GM18519 (cell line): ENCODE data around the gene SCNN1G.
A peak's percentile ranks its signal among the peaks of the same experiment; 100 is the strongest.

Experiments used
- ATAC-seq: cut with Tn5 transposase; IDR thresholded peaks from one replicate; pipeline ENCODE4 v1.9.1; 2021; ENCODE audit warnings: mild to moderate bottlenecking, moderate library complexity; ENCODE audit not compliant: unreplicated experiment, low FRiP score

The SCNN1G gene

DNA sequence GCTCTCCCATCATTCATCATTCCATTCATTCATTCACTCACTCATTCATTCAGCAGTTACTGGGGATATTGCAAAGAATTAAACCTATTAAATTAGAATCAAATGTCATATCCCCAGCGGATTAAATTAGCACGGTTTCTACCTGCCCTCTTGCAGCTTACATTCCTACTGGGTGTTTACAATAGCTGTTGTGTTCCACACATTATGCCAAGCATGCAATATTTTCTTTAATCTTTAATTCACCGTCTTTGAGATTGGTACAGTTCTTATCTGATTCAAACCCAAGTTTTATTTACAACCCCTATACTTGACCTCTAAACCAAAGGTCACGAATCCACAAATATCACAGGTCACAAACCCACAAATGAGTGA, 32.6 kb upstream of the SCNN1G start:
- no peak for ATAC-seq

DNA sequence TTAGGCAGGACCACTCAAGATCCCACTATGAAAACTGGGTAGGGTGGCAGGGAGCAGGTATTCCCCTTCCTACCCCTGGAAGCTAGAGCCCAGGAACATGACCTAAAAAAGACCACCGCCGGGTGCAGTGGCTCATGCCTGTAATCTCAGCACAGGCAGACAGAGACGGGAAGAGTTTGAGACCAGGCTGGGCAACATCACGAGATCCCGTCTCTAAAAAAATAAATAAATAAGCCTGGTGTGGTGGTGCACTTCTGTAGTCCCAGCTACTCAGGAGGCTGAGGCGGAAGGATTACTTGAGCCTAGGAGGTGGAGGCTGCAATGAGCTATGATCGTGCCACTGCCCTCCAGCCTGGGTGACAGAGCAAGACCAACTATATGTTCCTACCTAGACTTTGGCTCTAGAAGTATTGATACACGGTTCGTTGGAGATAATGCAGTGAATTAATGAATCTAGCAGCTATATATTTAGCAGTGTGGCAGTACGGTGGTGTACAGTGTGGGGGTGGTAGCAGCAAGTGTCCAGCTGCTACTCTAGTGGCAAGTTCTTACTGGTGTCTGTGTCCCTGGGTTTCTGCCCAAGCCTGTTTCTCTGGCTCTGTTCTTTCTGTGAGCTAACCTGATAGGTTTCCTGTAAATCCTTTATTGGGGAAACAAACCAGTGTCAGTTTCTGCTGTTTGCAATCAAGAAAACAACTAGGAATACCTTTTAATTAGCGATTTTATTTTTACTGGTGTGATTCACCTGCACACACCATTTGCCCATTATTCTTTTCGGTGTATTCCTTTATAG, 30.0 kb upstream of the SCNN1G start:
- ATAC-seq: no peak

DNA sequence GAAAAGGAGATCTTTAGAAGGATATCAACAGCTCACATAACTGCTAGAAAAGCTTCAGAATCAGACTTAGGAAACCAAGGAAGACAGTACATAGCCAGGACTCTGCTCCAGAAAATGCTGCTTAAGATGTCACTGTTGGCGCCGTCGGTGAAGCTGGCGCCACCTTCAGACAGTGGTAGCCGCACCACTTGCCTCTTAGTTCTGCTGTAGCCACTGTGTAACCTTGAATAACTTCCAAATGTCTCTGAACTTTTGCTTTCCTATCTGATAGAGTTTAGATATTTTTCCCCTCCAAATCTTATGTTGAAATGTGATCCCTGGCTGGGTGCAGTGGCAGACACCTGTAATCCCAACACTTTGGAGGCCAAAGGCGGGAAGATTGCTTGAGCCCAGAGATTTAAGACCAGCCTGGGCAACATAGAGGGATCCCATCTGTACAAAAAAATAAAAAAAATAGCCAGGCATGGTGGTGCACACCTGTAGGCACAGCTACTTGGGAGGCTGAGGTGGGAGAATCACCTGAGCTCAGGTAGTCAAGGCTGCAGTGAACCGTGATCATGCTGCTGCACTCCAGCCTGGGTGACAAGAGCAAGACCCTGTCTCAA, 27.0 kb upstream of the SCNN1G start:
- ATAC-seq: no peak

DNA sequence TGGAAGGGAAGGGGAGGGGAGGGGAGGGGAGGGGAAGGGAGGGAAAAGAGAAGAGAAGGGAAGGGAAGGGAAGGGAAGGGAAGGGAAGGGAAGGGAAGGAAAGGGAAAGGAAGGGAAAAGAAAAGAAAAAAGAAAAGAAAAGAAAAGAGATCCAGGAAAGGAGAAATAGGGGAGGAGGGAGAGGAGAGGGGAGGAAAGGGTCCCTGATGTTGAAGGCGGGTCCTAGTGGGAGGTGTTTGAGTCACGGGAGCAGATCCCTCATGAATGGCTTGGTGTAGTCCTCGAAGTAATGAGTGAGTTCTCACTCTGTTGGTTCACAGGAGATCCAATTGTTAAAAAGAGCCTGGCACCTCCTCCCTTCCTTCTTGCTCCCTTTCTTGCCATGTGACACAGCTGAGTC, 26.4 kb upstream of the SCNN1G start:
- no peak for ATAC-seq

DNA sequence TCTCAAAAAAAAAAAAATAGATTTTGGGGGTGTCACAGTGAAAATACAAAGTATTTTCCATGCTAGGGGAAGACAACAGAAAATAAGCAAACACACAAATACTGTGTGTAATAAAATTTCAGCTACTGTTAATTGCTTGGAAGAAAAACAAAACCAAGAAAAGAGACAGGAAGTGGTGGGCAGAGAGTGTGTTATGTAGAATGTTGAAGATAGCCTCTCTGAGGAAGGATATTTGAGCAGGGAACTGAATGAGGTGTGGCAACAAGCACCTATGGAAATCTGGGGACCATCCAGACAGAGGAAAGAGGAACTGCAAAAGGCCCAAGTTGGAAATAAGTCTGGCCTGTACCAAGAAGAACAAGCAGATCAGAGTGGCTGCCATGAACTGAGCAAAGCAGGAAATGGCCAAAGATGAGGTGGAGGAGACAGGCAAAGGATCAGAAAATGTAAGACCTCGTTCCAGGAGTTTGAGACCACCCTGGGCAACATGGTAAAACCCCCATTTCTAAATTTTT, 25.5 kb upstream of the SCNN1G start:
- ATAC-seq: no peak

DNA sequence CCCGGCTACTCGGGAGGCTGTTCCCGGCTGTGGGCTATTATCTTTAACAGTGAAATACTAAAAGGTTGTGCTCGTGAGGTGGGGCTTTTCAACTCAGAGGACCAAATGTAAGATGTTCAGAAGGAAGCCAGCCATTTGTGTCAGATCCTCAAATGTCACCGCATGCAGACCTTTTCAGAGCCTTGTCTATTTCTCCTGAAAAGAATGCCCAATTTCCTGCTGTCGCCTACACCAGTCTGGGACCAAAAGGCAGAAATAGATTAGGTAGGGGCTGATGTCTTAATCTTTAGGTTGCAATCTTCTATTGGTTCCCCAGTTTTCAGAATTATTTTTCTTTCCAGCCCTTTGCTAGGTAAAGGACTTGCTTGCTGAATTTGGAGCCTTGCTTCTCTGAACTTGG, 24.4 kb upstream of the SCNN1G start:
- no peak for ATAC-seq

DNA sequence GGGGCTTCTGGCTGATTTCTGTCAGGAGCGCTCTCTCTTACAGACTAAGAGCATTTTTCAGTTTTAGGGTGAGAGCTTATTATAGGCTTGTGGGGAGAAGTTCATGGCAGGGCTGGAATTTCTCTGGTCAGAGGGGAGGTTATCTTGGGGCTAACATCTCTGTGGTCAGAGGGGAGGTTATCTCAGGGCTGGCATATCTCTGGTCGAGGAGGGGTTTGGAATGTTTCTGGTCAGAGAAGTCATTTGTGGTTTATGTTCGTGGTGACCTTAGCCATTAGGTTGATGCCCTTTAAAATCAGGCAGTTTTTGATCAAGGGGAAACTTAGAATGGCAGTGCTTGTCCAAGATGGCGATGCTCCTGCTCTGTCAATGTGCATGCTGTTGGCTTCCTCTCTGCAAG, 22.5 kb upstream of the SCNN1G start:
- ATAC-seq: no peak

DNA sequence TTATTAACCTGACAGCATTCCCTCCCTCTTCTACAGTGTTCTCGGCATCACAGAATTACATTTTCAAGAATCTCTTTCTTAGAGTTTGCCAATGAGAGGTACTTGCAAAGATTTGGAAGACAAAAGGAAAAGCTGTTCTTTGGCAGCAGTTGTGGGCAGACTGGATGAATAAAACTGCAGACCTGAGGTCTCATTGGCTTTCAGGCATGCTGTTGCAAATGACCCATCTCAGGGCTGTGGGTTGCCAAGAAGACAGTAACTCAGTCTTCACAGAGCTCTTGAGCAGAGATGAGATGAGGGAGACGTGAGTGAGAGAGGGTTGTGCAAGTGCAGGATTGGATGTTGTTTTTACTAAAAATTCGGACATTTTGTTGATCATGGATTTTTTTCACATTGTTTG, 22.0 kb upstream of the SCNN1G start:
- ATAC-seq: no peak

DNA sequence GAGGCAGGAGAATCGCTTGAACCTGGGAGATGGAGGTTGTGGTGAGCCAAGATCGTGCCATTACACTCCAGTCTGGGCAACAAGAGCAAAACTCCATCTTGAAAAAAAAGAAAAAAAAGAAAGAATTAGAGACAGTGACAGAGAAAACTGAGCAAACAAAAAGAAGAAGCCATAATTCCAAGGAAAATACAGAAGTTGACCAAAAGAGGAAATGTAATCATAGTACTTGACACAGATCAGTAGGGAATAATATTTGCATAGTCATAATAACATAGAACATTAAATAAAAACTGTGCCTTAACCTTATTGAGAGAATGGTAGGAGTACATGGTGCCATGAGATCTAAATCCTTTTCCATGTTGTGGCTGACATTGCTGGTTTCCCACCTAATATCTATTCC, 18.6 kb upstream of the SCNN1G start:
- ATAC-seq: no peak

DNA sequence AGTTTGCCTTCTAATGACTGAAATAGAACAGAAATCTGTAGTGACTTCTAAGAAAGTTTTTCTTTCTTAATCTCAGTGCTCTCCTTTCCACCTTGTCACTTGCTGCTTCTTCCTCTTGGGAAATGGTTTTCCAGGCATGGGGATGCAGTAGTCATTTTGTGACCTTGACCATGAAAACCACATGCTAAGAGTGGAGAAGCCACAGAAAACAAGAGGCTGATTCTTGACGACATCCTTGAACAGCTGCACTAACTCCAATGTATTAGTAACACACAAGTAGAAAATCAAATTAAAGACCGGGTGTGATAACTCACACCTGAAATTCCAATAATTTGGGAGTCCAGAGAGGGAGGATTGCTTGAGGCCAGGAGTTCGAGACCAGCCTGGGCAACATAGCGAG, 17.8 kb upstream of the SCNN1G start:
- no peak for ATAC-seq

DNA sequence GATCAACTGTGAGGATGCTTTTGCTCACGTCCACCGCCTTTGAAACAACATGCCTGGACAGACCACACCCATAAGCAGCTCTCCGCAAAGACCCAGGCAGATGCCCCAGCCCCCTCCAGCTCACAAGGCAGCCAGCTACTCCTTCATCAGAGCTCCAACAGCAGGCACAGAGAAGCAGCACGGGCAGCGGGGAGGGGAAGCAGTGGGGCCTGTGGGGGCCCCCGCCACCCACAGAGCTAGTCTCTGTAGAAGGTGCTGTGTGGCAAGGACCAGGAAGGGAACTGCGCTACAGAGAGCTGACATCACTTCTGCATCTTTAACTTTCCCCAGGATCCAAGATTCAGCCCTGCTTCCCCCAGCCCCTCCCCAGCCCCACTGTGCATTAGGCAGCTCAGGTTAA, 10.0 kb upstream of the SCNN1G start:
- no peak for ATAC-seq

DNA sequence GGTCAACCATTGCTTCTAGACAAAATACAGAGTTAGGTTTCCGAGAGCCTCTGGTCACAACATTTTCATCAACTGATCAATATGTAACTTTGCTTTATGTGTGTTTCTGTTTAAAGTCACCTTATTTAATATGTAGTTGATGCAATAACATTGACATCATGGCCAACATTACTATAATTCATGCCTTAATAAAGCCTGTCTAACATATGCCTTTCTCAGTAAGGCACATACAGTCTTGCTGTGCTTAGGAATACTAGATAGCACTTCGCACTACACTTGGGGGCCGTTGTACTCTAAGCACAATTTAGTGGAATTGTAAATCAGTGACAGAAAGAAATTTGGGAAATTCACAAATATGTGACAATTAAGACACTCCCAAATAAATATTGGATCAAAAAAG, 9.6 kb upstream of the SCNN1G start:
- ATAC-seq: no peak

DNA sequence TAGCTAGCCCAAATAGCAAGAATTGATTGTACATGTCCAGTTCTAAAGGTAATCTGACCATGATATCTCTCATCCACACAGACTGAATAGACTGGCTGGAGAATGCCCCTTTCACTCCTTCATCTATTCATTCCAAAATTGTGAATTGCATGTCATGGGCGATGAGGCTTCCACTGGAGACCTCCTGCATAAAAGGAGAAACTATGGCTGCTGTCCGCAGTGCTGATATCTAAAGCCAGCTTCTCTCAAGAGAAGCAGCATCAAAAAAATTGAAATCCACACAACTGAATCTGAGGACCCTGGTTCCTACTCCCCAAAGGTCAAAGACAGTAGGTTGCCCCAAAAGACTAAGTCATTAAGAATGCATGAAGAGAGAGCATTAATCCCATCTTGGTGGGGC, 7.9 kb upstream of the SCNN1G start:
- no peak for ATAC-seq

DNA sequence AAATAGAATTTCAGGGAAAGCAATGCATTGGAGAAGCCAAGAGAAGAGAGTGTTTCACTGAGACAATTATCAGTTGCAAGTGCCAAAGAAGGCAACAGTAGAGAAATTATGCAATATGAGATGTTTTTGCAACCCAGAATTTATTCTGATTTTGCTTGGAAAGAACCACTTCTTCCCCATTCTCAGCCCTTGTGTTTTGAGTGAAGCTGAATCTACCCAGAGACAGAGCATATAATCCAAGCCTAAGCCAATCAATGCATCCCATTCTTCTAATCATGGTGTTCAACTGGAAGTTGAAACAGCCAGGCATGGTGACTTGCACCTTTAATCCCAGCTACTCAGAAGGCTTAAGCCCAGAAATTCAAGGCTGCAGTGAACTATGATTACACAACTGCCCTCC, 6.9 kb upstream of the SCNN1G start:
- no peak for ATAC-seq

DNA sequence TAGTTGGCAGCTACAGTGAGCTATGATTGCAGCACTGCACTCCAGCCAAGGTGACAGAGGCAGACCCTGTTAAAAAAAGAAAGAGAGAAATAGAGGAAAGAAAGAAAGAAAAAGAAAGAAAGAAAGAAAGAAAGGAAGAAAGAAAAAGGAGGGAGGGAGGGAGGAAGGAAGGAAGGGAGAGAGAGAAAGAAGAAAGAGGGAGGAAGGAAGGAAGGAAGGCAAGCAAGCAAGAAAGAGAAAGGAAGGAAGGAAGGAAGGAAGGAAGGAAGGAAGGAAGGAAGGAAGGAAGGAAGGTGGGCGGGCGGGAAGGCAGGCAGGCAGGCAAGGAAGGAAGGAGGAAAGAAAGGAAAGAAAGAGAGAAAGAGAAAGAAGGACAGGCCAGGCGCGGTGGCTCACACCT, 1.0 kb upstream of the SCNN1G start:
- no peak for ATAC-seq

DNA sequence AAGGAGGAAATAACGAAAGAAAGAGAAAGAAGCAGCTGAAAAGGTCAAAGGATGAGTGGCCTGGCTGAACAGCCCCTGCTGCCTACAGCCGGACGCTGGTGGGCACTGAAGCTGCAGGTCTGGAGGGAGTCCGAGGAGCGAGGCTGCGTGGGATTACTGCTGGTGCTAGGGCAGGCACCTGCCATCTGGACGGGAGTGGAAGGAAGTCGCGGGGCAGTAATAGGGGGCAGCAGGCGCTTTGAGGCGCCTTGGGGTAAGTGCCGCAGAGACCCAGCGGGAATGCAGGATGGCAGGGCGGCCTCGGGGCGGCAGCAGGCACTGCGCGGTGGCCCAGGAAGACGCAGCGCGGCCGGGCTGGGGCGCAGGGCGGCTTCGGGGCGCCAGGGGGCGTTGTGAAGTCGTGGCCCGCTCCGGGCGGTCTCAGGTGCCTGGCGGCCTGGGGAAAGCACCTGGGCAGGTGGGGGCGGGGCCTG, 303 bp upstream of the SCNN1G start:
- ATAC-seq: peak; percentile 72

DNA sequence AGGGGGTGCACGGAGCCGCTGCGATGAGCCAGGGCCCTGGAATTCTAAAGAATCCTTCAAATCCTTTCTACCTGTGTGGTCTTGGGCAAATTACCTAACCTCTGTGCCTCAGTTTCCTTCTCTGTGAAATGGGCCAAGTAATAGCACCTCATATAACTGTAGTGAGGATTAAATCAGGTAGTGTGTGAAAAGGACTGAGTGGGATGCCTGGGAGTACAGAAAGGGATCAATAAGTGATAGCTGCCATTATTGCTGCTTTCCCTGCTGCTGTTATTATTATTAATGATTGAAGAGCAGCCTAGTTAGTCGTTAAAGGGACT, 958 bp downstream of the SCNN1G start:
- no peak for ATAC-seq

DNA sequence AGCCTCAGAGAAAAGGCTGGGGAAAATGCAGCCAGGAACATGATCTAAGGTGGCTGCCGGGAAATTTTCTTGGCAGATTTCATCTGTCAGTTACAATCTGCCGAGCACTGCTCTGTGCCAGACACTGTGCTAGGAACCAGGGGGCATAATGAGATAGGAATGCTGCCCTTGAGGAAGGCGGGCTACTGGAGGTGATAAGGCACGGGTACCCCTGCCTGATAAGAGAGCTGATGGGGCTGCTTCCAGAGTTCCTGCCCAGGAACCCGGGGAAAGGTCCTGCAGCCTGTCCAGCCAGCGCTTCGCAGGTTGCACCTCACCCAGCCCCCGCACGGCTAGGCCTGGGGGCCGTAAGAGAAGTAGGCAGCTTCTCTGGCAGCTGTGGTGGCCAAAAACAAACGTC, 3.1 kb downstream of the SCNN1G start:
- ATAC-seq: no peak

DNA sequence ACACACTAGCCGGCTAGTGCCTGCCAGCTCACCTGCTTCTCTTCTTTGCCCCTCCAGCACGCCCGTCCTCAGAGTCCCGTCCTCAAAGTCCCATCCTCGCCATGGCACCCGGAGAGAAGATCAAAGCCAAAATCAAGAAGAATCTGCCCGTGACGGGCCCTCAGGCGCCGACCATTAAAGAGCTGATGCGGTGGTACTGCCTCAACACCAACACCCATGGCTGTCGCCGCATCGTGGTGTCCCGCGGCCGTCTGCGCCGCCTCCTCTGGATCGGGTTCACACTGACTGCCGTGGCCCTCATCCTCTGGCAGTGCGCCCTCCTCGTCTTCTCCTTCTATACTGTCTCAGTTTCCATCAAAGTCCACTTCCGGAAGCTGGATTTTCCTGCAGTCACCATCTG, 3.6 kb downstream of the SCNN1G start:
- no peak for ATAC-seq

DNA sequence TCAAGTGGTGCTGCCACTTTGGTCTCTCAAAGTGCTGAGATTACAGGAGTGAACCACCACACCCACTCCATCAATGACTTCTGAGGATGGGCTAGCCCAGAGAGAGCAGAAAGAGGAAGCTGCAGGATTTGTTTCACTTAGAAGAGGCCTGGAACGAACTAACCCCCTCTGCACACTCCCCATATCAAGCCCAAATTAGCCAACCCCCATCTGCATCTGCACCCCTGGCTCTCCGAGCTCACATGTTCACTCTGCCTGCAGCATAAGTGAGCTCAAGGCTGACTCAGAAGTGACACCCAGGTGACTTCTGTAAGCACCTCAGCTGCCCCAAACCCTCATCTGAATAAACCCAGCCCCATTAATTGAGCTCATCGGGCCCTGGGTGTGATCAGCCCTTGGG, 4.8 kb downstream of the SCNN1G start:
- ATAC-seq: no peak

DNA sequence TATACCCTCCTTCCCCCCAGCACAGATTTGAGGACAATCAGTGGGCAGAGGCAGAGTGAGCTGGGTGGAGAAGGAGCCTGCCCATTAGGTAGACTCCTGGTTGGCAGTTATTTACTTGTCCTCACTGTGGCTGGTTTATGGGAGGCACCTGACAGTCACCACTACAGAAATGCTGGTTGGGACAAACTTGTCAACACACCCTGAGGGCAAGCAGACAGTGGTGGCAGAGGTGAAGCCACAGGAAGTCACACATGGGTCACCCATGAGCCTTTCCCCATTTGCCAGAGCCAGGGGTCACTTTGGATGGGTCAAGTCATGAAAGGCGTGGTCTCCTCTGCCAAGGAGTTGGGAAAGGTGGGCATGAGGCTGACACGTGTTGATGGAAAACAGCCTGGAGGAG, 6.4 kb downstream of the SCNN1G start:
- ATAC-seq: no peak

DNA sequence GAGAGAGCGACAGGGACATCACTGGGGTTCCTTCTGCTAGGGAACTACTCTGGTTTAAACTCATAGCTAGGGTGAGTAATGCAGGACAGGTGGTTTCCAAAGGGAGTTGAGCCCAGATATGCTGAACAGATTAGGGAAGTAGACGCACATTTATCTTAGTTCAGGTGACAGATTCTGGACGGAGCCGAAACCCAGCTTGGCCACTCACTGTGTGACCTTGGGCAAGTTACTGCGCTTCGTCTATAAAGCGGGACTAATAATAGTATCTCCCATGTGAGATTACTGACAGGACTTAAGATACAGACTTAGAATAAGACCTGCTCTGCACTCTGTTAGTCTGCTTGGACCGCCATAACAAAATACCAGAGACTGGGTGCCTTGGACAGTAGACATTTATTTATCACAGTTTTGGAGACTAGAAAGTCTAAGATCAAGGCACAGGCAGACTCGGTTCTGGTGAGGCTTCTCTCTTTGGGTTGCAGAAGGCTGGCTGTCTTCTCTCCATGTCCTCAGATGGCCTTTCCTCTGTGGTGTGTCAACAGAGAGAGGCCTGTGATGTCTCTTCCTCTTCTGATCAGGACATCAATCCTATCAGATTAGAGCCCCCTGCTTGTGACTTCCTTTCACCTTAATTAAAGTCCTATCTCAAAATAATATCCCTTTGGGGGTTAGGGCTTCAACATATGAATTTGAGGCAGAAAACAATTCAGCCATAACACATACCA, 12.1 kb downstream of the SCNN1G start:
- no peak for ATAC-seq
